Epidermal melanocyte (primary cell): ENCODE measurements around the gene FRY.
"Not testable (repeated sequence)": the region's sequence is repeated elsewhere in the genome, so short reads cannot be mapped to it uniquely, and the experiment has no call there.

Experiments used
- DNase-seq: peaks from one replicate; pipeline ENCODE4 v3.0.0; 2011; ENCODE audit warnings: low spot score; ENCODE audit not compliant: insufficient read length

The FRY gene

GRCh38 chr13:32040052-32040642, 8.6 kb downstream of the FRY start:
- DNase-seq = no peak

DNA sequence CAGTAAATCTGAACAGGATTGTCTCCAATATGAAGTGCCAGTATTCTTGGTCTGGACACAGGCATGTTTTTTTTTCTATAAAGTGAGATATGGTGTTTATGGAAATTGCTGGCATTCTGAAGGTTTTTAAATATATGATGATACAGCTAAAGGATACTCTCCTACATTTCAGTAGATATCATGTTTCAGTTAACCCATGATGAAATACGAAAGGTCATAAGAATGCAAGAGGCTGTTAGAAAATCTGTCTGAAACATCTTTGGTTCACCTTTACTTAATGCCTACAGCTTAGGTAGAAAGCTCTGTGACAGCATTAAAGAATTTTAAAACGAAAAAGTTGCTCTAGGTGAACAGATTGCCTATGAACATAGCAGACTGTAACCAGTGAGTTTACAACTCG, 9.1 kb downstream of the FRY start:
- no peak for DNase-seq

- DNase-seq = no peak
These were observed 9.9 kb downstream of the FRY start for GRCh38 chr13:32041429-32041828.

DNA sequence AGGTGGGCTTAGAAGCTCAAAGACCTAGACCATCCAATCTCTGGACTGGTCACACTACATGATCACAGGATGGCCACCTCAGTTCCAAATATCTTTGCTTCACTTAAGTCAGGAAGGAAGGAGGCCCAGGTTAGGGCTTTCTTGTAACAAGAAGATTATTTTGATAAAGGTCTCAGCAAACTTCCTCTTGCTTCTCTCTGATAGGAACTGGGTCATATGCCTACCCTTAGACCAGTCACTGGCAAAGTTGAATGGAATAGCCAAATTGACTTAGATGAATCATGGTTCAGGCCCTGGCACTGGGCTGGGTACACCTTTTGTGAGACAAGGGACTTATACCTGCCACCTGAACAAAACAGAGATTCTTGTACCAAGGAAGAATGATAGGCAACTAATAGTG, 11.0 kb downstream of the FRY start:
- DNase-seq = no peak

GRCh38 chr13:32044446-32044845, 12.9 kb downstream of the FRY start:
- no peak for DNase-seq

- DNase-seq = no peak
These were observed 14.0 kb downstream of the FRY start for GRCh38 chr13:32045537-32045936.

DNA sequence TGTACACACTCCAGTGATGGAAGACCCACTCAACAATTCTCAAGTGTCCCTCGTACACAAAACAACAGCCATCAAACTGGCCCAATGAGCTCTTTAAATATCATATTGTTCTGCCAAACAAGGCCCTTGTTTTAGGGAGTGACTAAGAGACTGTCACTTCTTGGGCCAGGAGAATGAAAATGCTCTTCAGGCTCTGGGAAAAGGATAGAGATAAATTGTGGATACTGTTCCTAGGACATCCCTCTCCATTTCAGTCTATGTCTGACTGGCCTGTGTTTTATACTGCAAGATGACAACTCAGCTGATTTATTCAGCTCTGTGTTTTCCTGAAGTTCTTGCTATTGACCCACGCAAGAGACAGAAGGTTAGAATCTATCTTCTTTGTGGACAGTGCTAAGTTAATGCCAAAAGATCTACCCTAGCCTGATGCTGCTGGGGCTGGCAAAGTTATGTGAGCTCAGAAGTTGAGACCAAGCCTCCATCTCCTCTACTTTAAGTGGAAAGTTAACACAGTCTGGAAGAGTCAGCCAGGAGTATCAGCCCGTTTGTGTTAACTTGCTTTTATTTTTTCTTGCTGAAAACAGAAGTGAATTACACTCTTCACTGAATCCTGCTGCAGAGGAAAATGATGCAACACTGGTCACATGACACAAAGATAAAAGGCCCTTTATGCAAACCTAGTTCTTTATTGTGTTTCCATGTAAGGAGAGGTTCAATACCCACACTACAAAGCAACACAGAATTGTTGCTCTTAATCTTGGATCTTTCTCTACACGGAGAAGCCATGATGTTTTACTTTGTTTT, 14.6 kb downstream of the FRY start:
- no peak for DNase-seq

DNA sequence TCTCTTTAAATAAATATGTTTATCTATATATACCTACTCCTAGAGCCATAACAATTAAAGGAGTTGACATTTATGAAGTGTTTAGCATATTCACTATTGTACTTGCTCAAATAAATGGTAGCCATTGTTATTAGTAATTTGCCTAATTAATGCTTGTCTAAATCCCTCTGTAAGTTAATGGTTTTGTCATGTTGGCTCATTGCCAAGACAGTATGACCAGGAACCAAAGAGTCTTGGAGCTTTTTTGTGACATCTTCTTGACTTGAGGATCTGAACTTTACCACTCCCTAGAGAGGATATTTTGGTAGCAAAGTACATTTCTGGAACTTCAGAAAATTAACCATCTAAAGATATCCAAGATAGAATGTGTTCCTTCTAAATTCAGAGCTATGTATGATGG, 15.5 kb downstream of the FRY start:
- DNase-seq = no peak

DNA sequence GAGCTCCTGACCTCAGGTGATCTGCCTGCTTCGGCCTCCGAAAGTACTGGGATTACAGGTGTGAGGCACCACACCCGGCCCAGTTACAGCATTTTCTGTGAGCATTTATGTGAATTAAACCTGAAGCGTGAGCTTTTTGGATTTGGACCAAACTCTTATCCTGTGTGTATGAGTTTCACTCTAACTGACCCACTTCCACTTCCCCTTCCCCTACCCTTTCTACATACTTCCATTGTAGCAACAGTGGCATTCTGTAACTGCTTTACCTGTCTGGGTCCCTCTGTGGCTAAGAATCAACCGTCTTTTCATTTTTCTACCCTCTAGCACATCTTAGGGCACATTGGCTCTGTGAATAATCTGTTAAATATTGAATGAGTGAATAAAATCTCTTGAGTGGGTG, 16.2 kb downstream of the FRY start:
- no peak for DNase-seq

DNA sequence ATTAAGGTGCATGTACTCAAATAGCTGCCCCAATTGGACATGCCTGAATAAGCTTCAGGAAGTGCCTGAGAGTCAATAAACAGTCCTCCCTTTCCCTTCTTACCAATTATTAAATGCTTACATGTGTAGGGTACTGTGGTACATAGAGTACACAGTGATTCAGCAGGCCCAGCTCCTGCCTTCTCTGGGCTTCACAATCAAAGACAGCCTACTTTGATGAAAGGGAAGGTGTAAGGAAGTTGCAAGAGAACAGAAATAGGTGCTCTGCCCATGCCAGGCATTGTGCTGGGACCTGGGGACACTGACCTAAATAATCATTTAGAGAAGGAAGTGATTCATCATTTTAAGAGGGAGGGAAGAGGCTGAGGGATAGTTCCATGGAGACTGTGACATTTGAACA, 17.2 kb downstream of the FRY start:
- DNase-seq = no peak

DNA sequence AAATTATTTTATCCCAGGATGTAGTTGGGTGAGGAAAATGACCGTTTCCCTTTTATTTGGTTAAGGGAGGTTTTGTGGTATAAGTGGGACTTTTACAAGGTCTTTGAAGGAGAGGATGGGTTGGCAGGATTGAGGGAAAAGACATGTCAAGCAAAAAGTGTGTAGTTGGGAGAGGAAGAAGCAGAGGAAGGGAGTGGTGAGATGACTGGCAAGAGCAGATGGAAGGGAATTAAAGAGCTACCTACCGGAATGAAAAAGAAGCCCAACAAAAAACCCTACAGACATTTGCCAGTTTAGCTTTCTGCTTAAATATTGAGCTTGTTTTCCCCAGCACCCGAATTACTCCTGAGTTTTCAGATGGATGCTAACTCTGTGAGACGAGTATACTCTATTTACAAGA, 19.6 kb downstream of the FRY start:
- DNase-seq = no peak

GRCh38 chr13:32056316-32056715, 24.7 kb downstream of the FRY start:
- no peak for DNase-seq

GRCh38 chr13:32057325-32057724, 25.8 kb downstream of the FRY start:
- not testable (repeated sequence) for DNase-seq

DNA sequence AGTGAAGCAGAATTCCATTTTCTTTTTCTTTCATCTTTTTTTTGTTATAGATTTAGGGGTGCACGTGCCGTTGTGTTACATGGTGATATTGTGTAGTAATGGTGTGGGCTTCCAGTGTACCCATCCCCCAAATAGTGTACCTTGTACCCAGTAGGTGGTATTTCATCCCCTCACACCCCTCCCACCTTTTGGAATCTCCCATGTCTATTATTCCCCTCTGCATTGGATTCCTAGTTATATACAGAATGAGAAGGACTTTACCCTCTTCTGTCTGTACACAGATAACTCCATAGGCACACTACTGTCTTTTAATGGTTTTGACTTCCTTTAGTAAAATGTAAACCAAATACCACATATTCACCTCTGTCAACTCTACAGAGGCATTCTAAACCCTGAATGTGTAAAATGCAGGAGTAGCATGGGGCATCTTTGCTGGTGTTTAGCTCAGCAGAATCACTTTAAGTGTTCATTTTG, 28.0 kb downstream of the FRY start:
- no peak for DNase-seq

DNA sequence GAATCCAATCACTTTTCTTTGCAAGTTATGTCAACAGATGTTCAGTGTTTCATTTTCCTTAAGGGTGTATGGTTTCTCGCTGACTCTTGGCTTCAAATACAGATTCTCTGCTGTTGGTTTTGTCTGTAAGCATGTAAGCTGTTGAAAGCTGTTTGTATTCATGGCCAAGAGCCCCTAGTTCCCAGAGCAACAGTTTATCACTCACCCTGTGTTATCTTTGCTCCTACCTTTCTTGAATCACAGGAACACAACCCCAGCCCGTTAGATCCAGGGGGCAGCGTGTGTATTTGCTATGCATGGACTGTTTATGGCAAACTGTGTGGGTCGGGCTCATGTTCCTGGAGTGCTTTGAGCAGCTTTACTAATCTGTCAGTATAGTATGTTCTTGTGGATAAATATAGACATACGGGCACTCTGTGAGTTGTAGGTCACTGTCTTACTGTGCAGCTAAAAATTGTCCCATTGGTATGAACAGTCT, 28.9 kb downstream of the FRY start:
- DNase-seq = peak; percentile 42

- no peak for DNase-seq
These were observed 32.2 kb downstream of the FRY start for GRCh38 chr13:32063619-32064233.

- no peak for DNase-seq
These were observed 35.8 kb downstream of the FRY start for GRCh38 chr13:32067149-32067961.

DNA sequence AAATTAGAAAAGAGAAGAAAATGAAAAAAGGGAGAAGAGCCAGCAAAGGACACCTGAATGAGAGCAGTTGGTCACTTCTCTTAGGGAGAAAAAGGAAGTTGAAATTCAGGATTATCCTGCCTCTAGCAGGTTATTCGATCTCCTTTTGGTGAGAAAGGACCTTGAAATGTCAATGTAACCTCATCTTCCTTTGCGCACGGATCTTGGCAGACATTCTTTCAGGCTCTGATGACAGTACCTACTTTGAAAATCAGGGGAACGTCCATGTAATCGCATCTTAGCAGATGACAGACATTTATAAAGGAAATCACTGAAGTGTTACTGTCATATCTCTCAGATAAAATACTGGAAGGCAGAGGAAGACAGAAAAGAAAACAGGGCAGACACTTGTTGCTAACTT, 36.7 kb downstream of the FRY start:
- no peak for DNase-seq

DNA sequence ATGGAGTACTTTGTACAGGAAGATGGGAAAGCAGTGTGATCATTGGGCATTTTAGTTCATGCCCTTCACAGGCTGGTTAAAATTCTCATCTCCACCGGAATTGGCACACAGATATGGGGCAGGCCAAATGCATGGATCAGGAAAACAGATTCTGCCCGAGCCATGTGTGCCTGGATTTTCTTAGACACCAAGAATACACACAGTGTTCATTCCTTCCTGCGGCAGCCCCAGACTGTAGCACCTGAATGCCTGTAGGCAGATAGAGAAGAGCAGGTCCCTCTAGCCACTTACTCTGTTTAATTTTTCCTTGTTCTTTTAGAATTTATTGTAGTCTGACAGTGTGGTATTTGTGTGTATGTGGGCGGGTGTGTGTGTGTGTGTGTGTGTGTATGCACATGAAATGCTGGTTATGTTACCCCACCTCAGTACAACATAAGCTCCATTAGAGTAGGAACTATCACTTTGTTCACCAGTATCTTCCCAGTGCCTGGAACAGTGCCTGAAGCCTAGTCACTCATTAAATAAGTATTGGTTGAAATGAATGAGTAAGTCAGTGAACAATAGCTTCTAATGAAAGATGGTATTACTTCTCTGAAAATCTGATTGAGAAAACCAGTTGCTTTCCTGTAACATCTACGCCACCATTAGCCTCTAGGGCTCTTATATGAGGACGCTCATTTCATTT, 41.7 kb downstream of the FRY start:
- DNase-seq = no peak

DNA sequence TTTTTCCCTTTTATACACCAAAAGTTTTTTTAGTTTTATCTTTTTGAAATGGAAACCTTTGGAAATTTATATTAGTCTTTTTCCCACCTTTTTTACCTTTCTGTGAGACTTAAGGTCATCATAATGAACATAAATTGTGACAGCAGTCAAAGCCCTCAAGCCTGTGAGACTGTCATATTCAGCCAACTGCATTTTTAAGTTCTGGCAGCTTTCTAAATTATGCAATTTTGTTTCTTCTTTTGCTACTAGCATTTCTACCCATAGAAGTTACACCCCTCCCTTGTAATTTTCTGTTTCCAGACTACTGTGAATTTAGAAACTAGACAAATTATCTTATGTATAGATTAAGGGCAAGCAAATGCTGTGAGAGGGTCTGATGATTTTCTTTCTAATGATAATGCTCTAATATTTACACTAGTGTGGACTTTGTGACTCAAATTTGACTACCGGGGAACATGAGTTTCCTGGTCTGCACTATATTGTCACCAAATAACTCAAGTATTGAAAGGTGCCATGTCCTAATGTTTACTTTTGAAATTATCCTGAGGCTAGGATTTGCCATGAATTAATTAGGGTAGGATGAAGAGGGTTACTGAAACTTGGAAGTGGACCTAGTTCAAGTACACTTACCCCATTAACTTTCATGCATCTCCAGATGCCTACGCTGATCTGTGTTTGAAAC, 43.7 kb downstream of the FRY start:
- DNase-seq = no peak

- DNase-seq = no peak
These were observed 48.0 kb downstream of the FRY start for GRCh38 chr13:32079587-32079986.
